Hair follicular keratinocyte (primary cell): Measurements from ENCODE around the gene NR4A3. TPM values are rescaled to one million over a fixed set of nuclear protein-coding genes. Genes with fewer than 3 reads are reported as not detected.

Experiments used
- total RNA-seq: library from RNA; depleted of rRNA; stranded (reverse); fragments of >200 nt; gene quantifications from 2 replicates; pipeline ENCODE4 v1.2.3, GENCODE V29; 2015

NR4A3 gene
- 0.15 TPM in 1 of 2 replicates, not detected in the other for total RNA-seq

DNA sequence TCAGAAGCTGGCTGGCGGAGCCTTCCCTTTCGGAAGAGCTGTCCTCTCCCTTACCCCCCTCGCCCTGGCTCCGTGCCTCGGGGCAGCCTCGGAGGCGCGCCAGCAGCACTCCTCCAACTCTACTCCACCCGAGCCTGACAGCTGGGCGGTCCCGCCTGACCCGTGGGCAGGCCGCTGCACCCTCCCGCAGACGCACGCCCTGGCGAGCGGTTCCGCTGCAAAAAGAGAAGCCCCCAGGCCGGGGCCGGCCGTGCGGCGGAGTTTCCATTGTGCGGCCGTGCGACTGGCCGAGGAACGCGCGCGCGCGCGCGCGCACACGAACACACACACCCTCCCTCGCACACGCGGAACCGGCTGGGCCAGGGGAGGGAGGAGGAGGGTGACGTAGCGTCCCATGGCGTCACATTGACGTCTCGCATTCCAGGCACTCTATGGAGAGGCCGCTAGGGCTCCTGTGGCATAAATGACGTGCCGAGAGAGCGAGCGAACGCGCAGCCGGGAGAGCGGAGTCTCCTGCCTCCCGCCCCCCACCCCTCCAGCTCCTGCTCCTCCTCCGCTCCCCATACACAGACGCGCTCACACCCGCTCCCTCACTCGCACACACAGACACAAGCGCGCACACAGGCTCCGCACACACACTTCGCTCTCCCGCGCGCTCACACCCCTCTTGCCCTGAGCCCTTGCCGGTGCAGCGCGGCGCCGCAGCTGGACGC lies at the start of gene NR4A3:
Gene NR4A3, plus strand, starts transcription at position 490 of the 713 bp plus-strand sequence. CDS start 6,158 bp downstream, outside the sequence.

DNA sequence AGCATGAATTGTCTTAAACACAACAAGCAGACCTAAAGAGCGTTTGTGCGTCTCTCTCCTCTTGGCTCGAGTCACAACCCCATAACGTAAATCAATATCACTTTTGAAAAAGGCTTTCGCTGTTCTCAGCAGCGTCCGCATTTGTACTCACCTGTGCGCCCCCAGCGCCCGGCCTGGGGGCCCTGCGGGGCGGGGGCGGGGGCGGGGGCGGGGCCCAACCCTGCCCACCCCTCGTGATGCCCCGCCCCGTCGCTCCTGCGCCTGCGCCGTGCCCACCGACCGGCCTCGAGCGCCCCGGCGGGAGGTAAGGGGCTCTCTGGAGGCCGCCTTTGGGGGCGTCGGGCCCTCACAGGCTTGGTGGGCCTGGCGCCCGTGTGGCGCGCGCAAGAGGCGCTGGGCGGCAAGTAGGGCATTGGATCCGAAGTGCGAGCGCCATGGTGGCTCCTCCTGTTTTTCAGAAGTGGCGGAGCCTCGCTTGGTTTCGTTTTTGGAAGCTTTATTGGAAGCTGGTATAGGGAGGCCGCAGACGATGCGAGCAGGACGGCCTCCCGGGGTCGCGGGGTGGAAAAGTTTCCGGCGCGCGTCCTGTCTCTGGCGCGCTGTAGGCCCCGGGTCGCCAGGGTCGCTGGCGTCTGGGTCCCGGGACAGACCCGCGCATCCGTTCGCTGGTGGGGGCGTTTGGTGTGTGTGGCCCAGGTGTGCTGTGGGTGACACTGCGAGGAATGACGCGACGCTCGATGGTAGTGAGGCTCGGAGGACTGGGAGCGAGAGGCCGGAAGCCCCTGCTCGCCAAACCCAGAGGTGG lies 84.9 kb downstream of the NR4A3 start, which contains the start of gene STX17:
Gene STX17, plus strand, starts transcription at position 252 of the 805 bp plus-strand sequence. CDS start 8,586 bp downstream, outside the sequence.

Other genes with a start within 250 kb of the NR4A3 start
- 7.8 and 12.8 TPM in 2 replicates for gene STX17, start 84.8 kb downstream of the NR4A3 start, total RNA-seq